ENCODE results near the gene BCAS3.

Gene BCAS3

GRCh38 chr17:61368832-61369450 lies 691.3 kb downstream of the BCAS3 start:
- Histone ChIP-seq H3K4me2 (ENCODE audit: low read length, poor library complexity, severe bottlenecking) (no peak overlapping the region), H3K36me3 (ENCODE audit: control insufficient read depth in 1 of 2, insufficient read depth in 2 of 2, low read depth in 1 of 2, low read length in 2 of 2) (peaks cover 0 to 3% of the 10 kb centered on the region in 2 experiments), H3K4me1 (ENCODE audit: control insufficient read depth, insufficient read depth, low read depth, low read length) (peaks cover 4% of the 10 kb centered on the region), H2AFZ (ENCODE audit: low read depth, low read length) (no peak overlapping the region), H3K23ac (ENCODE audit: low read length in 2 of 2) (no peak overlapping the region), H2AK5ac (ENCODE audit: low read length, severe bottlenecking) (no peak overlapping the region), H3K14ac (ENCODE audit: low read length in 2 of 2) (no peak overlapping the region), H3K27me3 (ENCODE audit: control insufficient read depth in 1 of 2, insufficient read depth in 1 of 2, low read length in 2 of 2) (no peaks in the 10 kb centered on the region), H3K9ac (ENCODE audit: low read length) (no peak overlapping the region), H2BK12ac (ENCODE audit: low read length in 2 of 2) (no peak overlapping the region), H3K18ac (ENCODE audit: low read depth in 1 of 2, low read length in 2 of 2) (no peak overlapping the region), H3K4me3 (ENCODE audit: insufficient read depth in 1 of 2, low read depth in 1 of 2, low read length in 2 of 2) (no peak overlapping the region), H4K8ac (ENCODE audit: low read length) (no peak overlapping the region), H4K91ac (ENCODE audit: low read length) (no peak overlapping the region), H2BK120ac (ENCODE audit: low read depth, low read length) (no peak overlapping the region), H2BK5ac (ENCODE audit: low read depth, low read length, poor library complexity, severe bottlenecking) (no peak overlapping the region), H3K27ac (ENCODE audit: low read length, poor library complexity, severe bottlenecking) (no peak overlapping the region), H3K9me3 (ENCODE audit: control insufficient read depth, low read length) (no peaks in the 10 kb centered on the region), H2BK15ac (ENCODE audit: low read depth, poor library complexity, severe bottlenecking) (no peak overlapping the region), H3K4ac (ENCODE audit: low read depth in 1 of 2, low read length in 2 of 2) (no peak overlapping the region), H3K79me1 (replicated peaks; ENCODE audit: low read length, poor library complexity, severe bottlenecking) (no peaks in the 10 kb centered on the region)
- DNase-seq = no peak
- 95% methylated on average over 7 of the region's 7 CpGs for WGBS

GRCh38 chr17:61369751-61370150 lies 692.1 kb downstream of the BCAS3 start:
- peaks cover 4% of the 10 kb centered on the region for H3K4me1 ChIP-seq (ENCODE audit: control insufficient read depth, insufficient read depth, low read depth, low read length)
- no peak overlapping the region for H4K8ac ChIP-seq (ENCODE audit: low read length)
- H2BK15ac ChIP-seq (ENCODE audit: low read depth, poor library complexity, severe bottlenecking) = no peak overlapping the region
- H3K18ac ChIP-seq (ENCODE audit: low read depth in 1 of 2, low read length in 2 of 2) = no peak overlapping the region
- peaks cover 0 to 3% of the 10 kb centered on the region in 2 experiments for H3K36me3 ChIP-seq (ENCODE audit: control insufficient read depth in 1 of 2, insufficient read depth in 2 of 2, low read depth in 1 of 2, low read length in 2 of 2)
- DNase-seq = no peak
- 96% methylated on average over 10 of the region's 10 CpGs for WGBS
- H2BK5ac ChIP-seq (ENCODE audit: low read depth, low read length, poor library complexity, severe bottlenecking) = no peak overlapping the region
- peak overlapping the region in 1 of 2 experiments; percentile 41 for H2BK12ac ChIP-seq (ENCODE audit: low read length in 2 of 2)
- no peak overlapping the region for H2AK5ac ChIP-seq (ENCODE audit: low read length, severe bottlenecking)
- H3K27ac ChIP-seq (ENCODE audit: low read length, poor library complexity, severe bottlenecking) = no peak overlapping the region
- H3K4me3 ChIP-seq (ENCODE audit: insufficient read depth in 1 of 2, low read depth in 1 of 2, low read length in 2 of 2) = no peak overlapping the region
- H3K14ac ChIP-seq (ENCODE audit: low read length in 2 of 2) = no peak overlapping the region
- H2BK120ac ChIP-seq (ENCODE audit: low read depth, low read length) = no peak overlapping the region
- H3K4ac ChIP-seq (ENCODE audit: low read depth in 1 of 2, low read length in 2 of 2) = no peak overlapping the region
- H2AFZ ChIP-seq (ENCODE audit: low read depth, low read length) = no peak overlapping the region
- peak overlapping the region; percentile 74 for H4K91ac ChIP-seq (ENCODE audit: low read length)
- H3K9me3 ChIP-seq (ENCODE audit: control insufficient read depth, low read length) = no peaks in the 10 kb centered on the region
- H3K79me1 ChIP-seq (replicated peaks; ENCODE audit: low read length, poor library complexity, severe bottlenecking) = no peaks in the 10 kb centered on the region
- no peak overlapping the region for H3K23ac ChIP-seq (ENCODE audit: low read length in 2 of 2)
- H3K27me3 ChIP-seq (ENCODE audit: control insufficient read depth in 1 of 2, insufficient read depth in 1 of 2, low read length in 2 of 2) = no peaks in the 10 kb centered on the region
- no peak overlapping the region for H3K9ac ChIP-seq (ENCODE audit: low read length)
- no peak overlapping the region for H3K4me2 ChIP-seq (ENCODE audit: low read length, poor library complexity, severe bottlenecking)

GRCh38 chr17:61371179-61371578 lies 693.5 kb downstream of the BCAS3 start:
- H2BK5ac ChIP-seq (ENCODE audit: low read depth, low read length, poor library complexity, severe bottlenecking) = no peak overlapping the region
- H3K14ac ChIP-seq (ENCODE audit: low read length in 2 of 2) = no peak overlapping the region
- no peak overlapping the region for H2AFZ ChIP-seq (ENCODE audit: low read depth, low read length)
- no peak overlapping the region for H2BK120ac ChIP-seq (ENCODE audit: low read depth, low read length)
- WGBS = 100% methylated on average over 1 of the region's 1 CpG
- no peak overlapping the region for H2BK12ac ChIP-seq (ENCODE audit: low read length in 2 of 2)
- no peak for DNase-seq
- no peak overlapping the region for H3K18ac ChIP-seq (ENCODE audit: low read depth in 1 of 2, low read length in 2 of 2)
- H3K9ac ChIP-seq (ENCODE audit: low read length) = no peak overlapping the region
- H3K23ac ChIP-seq (ENCODE audit: low read length in 2 of 2) = no peak overlapping the region
- no peak overlapping the region for H4K91ac ChIP-seq (ENCODE audit: low read length)
- H3K4me1 ChIP-seq (ENCODE audit: control insufficient read depth, insufficient read depth, low read depth, low read length) = peaks cover 4% of the 10 kb centered on the region
- H2AK5ac ChIP-seq (ENCODE audit: low read length, severe bottlenecking) = no peak overlapping the region
- H3K4me3 ChIP-seq (ENCODE audit: insufficient read depth in 1 of 2, low read depth in 1 of 2, low read length in 2 of 2) = no peak overlapping the region
- H3K27ac ChIP-seq (ENCODE audit: low read length, poor library complexity, severe bottlenecking) = no peak overlapping the region
- no peak overlapping the region for H3K4me2 ChIP-seq (ENCODE audit: low read length, poor library complexity, severe bottlenecking)
- no peaks in the 10 kb centered on the region for H3K79me1 ChIP-seq (replicated peaks; ENCODE audit: low read length, poor library complexity, severe bottlenecking)
- H3K4ac ChIP-seq (ENCODE audit: low read depth in 1 of 2, low read length in 2 of 2) = no peak overlapping the region
- no peak overlapping the region for H4K8ac ChIP-seq (ENCODE audit: low read length)
- H2BK15ac ChIP-seq (ENCODE audit: low read depth, poor library complexity, severe bottlenecking) = no peak overlapping the region
- peaks cover 0 to 3% of the 10 kb centered on the region in 2 experiments for H3K36me3 ChIP-seq (ENCODE audit: control insufficient read depth in 1 of 2, insufficient read depth in 2 of 2, low read depth in 1 of 2, low read length in 2 of 2)
- no peaks in the 10 kb centered on the region for H3K9me3 ChIP-seq (ENCODE audit: control insufficient read depth, low read length)
- no peaks in the 10 kb centered on the region for H3K27me3 ChIP-seq (ENCODE audit: control insufficient read depth in 1 of 2, insufficient read depth in 1 of 2, low read length in 2 of 2)

GRCh38 chr17:61371606-61372005 lies 694.0 kb downstream of the BCAS3 start:
- no peak overlapping the region for H2AK5ac ChIP-seq (ENCODE audit: low read length, severe bottlenecking)
- H2BK5ac ChIP-seq (ENCODE audit: low read depth, low read length, poor library complexity, severe bottlenecking) = no peak overlapping the region
- no peak for DNase-seq
- H3K9ac ChIP-seq (ENCODE audit: low read length) = no peak overlapping the region
- H3K4me3 ChIP-seq (ENCODE audit: insufficient read depth in 1 of 2, low read depth in 1 of 2, low read length in 2 of 2) = no peak overlapping the region
- H3K4ac ChIP-seq (ENCODE audit: low read depth in 1 of 2, low read length in 2 of 2) = no peak overlapping the region
- H2BK120ac ChIP-seq (ENCODE audit: low read depth, low read length) = no peak overlapping the region
- no peak overlapping the region for H2BK12ac ChIP-seq (ENCODE audit: low read length in 2 of 2)
- H4K91ac ChIP-seq (ENCODE audit: low read length) = no peak overlapping the region
- H3K14ac ChIP-seq (ENCODE audit: low read length in 2 of 2) = no peak overlapping the region
- no peaks in the 10 kb centered on the region for H3K9me3 ChIP-seq (ENCODE audit: control insufficient read depth, low read length)
- H4K8ac ChIP-seq (ENCODE audit: low read length) = no peak overlapping the region
- H2AFZ ChIP-seq (ENCODE audit: low read depth, low read length) = no peak overlapping the region
- no peak overlapping the region for H3K18ac ChIP-seq (ENCODE audit: low read depth in 1 of 2, low read length in 2 of 2)
- peaks cover 0 to 3% of the 10 kb centered on the region in 2 experiments for H3K36me3 ChIP-seq (ENCODE audit: control insufficient read depth in 1 of 2, insufficient read depth in 2 of 2, low read depth in 1 of 2, low read length in 2 of 2)
- no peak overlapping the region for H3K4me2 ChIP-seq (ENCODE audit: low read length, poor library complexity, severe bottlenecking)
- H3K4me1 ChIP-seq (ENCODE audit: control insufficient read depth, insufficient read depth, low read depth, low read length) = peaks cover 4% of the 10 kb centered on the region
- no peak overlapping the region for H2BK15ac ChIP-seq (ENCODE audit: low read depth, poor library complexity, severe bottlenecking)
- H3K27ac ChIP-seq (ENCODE audit: low read length, poor library complexity, severe bottlenecking) = no peak overlapping the region
- 97% methylated on average over 7 of the region's 8 CpGs for WGBS
- no peaks in the 10 kb centered on the region for H3K27me3 ChIP-seq (ENCODE audit: control insufficient read depth in 1 of 2, insufficient read depth in 1 of 2, low read length in 2 of 2)
- H3K23ac ChIP-seq (ENCODE audit: low read length in 2 of 2) = no peak overlapping the region
- no peaks in the 10 kb centered on the region for H3K79me1 ChIP-seq (replicated peaks; ENCODE audit: low read length, poor library complexity, severe bottlenecking)

Measured in mesenchymal stem cell (in vitro differentiated cells and primary cell).